ENCODE results near the gene CIT. TPM values are rescaled to one million over a fixed set of nuclear protein-coding genes. Genes with fewer than 3 reads are reported as not detected.

Gene CIT
- total RNA-seq, 1 experiment from 2014 or later, result 58.9 TPM

DNA sequence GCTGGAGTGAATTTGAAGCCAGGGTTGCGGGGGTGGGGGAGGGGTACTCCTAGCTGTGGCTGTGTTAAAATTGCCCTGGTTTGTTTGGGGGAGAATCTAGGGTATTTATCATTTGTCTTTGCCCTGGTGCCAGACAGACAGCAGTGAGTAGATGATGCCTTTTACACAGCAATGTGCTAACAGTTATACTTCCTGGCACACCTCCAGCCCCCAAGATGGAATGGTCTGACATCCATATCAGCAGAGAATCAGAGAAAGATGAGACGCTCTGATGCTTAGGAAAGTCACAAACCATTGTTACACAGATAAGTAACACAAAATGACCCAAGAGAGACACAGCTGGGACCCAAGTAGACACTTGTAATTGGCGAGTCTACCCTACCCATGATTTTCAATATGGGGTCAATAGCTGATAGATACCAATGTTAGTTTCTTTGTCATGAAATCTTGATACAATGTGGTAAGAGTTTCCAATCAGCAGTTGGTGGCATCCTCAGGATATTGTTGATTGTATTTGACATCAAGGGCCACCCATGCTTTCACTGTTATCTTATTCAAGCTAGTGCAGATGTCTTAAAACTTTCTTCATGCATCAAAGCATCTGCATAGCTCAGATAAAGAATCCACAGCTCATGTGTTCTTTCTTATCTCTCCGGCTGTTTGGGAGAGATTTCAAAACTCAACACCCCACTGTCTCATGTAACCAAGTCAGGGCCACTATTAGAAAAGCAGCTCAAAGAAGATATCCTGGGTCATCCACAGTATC lies 211.8 kb downstream of the CIT start:
- peaks cover 17% of the 10 kb centered on the region for H3K4me1 ChIP-seq (ENCODE audit: insufficient read depth, low read length)
- no peak overlapping the region for H3K4me3 ChIP-seq (ENCODE audit: low read length)
- BruUV-seq (replicated peaks), result no TSS peak
- ChIA-PET CTCF (no interaction called here), POLR2A (ENCODE audit: unreplicated experiment) (no interaction called here)
- no peaks in the 10 kb centered on the region for H3K9me3 ChIP-seq (ENCODE audit: low read length)
- H3K4me2 ChIP-seq (ENCODE audit: low read length), result no peak overlapping the region
- H3K79me2 ChIP-seq (ENCODE audit: low read length), result peaks cover 23% of the 10 kb centered on the region
- DNase-seq (no peak), ATAC-seq (no peak)
- H3K9ac ChIP-seq (ENCODE audit: low read length), result no peak overlapping the region
- no peaks in the 10 kb centered on the region for H4K20me1 ChIP-seq (ENCODE audit: low read length)
- H3K9me2 ChIP-seq (replicated peaks; ENCODE audit: low read length), result no peaks in the 10 kb centered on the region
- no peaks in the 10 kb centered on the region for H3F3A ChIP-seq (ENCODE audit: low read length, unreplicated experiment)
- no peak overlapping the region for H3K27ac ChIP-seq (ENCODE audit: low read length)
- no peak overlapping the region for H2AFZ ChIP-seq (ENCODE audit: low read length)
- H3K36me3 ChIP-seq (ENCODE audit: low read depth, low read length), result no peaks in the 10 kb centered on the region
- 0 out of 2 replicates have a peak, but pooled peaks cover 5% of the 10 kb centered on the region for H3K27me3 ChIP-seq (ENCODE audit: low read length)
- intact Hi-C loops (cut with micrococcal nuclease), result no loop called here
- TF ChIP-seq EZH2 (IDR thresholded peaks at IDR 0.05; ENCODE audit: low read length, unreplicated experiment), result no peak
- TF ChIP-seq, protein P1, sequence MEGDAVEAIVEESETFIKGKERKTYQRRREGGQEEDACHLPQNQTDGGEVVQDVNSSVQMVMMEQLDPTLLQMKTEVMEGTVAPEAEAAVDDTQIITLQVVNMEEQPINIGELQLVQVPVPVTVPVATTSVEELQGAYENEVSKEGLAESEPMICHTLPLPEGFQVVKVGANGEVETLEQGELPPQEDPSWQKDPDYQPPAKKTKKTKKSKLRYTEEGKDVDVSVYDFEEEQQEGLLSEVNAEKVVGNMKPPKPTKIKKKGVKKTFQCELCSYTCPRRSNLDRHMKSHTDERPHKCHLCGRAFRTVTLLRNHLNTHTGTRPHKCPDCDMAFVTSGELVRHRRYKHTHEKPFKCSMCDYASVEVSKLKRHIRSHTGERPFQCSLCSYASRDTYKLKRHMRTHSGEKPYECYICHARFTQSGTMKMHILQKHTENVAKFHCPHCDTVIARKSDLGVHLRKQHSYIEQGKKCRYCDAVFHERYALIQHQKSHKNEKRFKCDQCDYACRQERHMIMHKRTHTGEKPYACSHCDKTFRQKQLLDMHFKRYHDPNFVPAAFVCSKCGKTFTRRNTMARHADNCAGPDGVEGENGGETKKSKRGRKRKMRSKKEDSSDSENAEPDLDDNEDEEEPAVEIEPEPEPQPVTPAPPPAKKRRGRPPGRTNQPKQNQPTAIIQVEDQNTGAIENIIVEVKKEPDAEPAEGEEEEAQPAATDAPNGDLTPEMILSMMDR (conservative IDR thresholded peaks at IDR 0.05; ENCODE audit: low read depth, low read length), result no peak
- no peak for TF ChIP-seq EZH2phosphoT487 (IDR thresholded peaks at IDR 0.05; ENCODE audit: borderline replicate concordance, low read length)

DNA sequence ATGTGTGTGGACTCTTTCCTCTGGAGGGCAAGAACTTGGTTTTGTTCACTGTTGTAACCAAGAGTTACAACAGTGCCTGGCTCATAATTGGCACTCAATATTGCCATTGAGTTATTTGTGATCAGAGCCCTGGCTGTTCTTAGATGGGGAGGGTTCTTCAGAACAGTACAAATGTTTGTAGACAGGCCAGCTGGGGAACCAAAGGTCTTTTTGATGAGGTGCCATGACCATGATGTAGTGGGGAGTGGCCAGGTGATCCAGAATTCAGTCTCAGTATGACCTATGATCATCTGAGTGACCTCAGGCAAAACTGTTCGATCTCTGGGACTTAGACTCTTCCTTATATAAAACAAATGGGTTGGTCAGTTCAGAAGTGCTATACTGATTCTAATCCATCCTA lies 212.5 kb downstream of the CIT start:
- BruUV-seq (replicated peaks), result no TSS peak
- H3F3A ChIP-seq (ENCODE audit: low read length, unreplicated experiment), result no peaks in the 10 kb centered on the region
- TF ChIP-seq EZH2phosphoT487 (IDR thresholded peaks at IDR 0.05; ENCODE audit: borderline replicate concordance, low read length), result no peak
- TF ChIP-seq, protein P1 (conservative IDR thresholded peaks at IDR 0.05; ENCODE audit: low read depth, low read length), result no peak
- TF ChIP-seq EZH2 (IDR thresholded peaks at IDR 0.05; ENCODE audit: low read length, unreplicated experiment), result no peak
- ChIA-PET POLR2A (ENCODE audit: unreplicated experiment) (no interaction called here), CTCF (no interaction called here)
- DNase-seq (no peak), ATAC-seq (no peak)
- no peaks in the 10 kb centered on the region for H3K9me2 ChIP-seq (replicated peaks; ENCODE audit: low read length)
- H3K36me3 ChIP-seq (ENCODE audit: low read depth, low read length), result no peaks in the 10 kb centered on the region
- 0 out of 2 replicates have a peak, but pooled peaks cover 5% of the 10 kb centered on the region for H3K27me3 ChIP-seq (ENCODE audit: low read length)
- H3K4me2 ChIP-seq (ENCODE audit: low read length), result no peak overlapping the region
- H3K4me3 ChIP-seq (ENCODE audit: low read length), result no peak overlapping the region
- no peak overlapping the region for H3K27ac ChIP-seq (ENCODE audit: low read length)
- no peaks in the 10 kb centered on the region for H4K20me1 ChIP-seq (ENCODE audit: low read length)
- H3K9me3 ChIP-seq (ENCODE audit: low read length), result no peaks in the 10 kb centered on the region
- no peak overlapping the region for H3K9ac ChIP-seq (ENCODE audit: low read length)
- peaks cover 16% of the 10 kb centered on the region for H3K79me2 ChIP-seq (ENCODE audit: low read length)
- H2AFZ ChIP-seq (ENCODE audit: low read length), result no peak overlapping the region
- intact Hi-C loops (cut with micrococcal nuclease), result no loop called here
- H3K4me1 ChIP-seq (ENCODE audit: insufficient read depth, low read length), result peaks cover 10% of the 10 kb centered on the region

DNA sequence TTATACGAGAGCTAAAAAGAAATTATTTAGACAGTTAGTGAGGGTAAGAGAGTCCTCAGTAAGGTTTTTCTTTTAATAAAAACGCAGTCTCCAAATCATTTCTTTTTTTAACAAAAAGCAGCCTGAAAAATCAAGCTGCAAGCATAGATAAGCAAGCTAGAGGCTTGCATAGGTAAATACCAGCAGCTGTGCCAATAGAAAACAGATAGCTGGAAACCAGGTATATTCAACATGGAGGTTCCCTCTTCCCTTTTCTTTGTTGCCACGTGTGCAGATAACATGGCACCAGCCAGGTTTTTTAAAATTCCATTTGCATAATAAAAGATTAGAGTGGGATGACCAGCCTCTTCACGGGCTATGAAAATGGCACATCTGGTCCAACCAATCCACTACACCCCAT lies 215.2 kb downstream of the CIT start:
- Histone ChIP-seq H3K9ac (ENCODE audit: low read length) (no peak overlapping the region), H4K20me1 (ENCODE audit: low read length) (no peaks in the 10 kb centered on the region), H3K79me2 (ENCODE audit: low read length) (no peaks in the 10 kb centered on the region), H2AFZ (ENCODE audit: low read length) (no peak overlapping the region), H3K4me1 (ENCODE audit: insufficient read depth, low read length) (peaks cover 2% of the 10 kb centered on the region; the same call in 1 of the 2 replicates), H3K9me2 (replicated peaks; ENCODE audit: low read length) (no peaks in the 10 kb centered on the region), H3K9me3 (ENCODE audit: low read length) (no peaks in the 10 kb centered on the region), H3K4me3 (ENCODE audit: low read length) (no peak overlapping the region), H3F3A (ENCODE audit: low read length, unreplicated experiment) (no peaks in the 10 kb centered on the region), H3K4me2 (ENCODE audit: low read length) (no peak overlapping the region), H3K36me3 (ENCODE audit: low read depth, low read length) (no peaks in the 10 kb centered on the region), H3K27ac (ENCODE audit: low read length) (no peak overlapping the region), H3K27me3 (ENCODE audit: low read length) (0 out of 2 replicates have a peak, but pooled peaks cover 5% of the 10 kb centered on the region)
- DNase-seq, result no peak
- intact Hi-C loops (cut with micrococcal nuclease), result no loop called here
- CTCF ChIA-PET, result no interaction called here
- POLR2A ChIA-PET (ENCODE audit: unreplicated experiment), result no interaction called here
- no peak for ATAC-seq
- BruUV-seq (replicated peaks), result no TSS peak
- no peak for TF ChIP-seq EZH2phosphoT487 (IDR thresholded peaks at IDR 0.05; ENCODE audit: borderline replicate concordance, low read length)
- no peak for TF ChIP-seq EZH2 (IDR thresholded peaks at IDR 0.05; ENCODE audit: low read length, unreplicated experiment)
- TF ChIP-seq, protein P1 (conservative IDR thresholded peaks at IDR 0.05; ENCODE audit: low read depth, low read length), result no peak
